ENCODE data around the gene TUBA3E. TPM values are rescaled to one million over a fixed set of nuclear protein-coding genes. Genes with fewer than 3 reads are reported as not detected.

TUBA3E gene
- total RNA-seq = not detected in 2 replicates

DNA sequence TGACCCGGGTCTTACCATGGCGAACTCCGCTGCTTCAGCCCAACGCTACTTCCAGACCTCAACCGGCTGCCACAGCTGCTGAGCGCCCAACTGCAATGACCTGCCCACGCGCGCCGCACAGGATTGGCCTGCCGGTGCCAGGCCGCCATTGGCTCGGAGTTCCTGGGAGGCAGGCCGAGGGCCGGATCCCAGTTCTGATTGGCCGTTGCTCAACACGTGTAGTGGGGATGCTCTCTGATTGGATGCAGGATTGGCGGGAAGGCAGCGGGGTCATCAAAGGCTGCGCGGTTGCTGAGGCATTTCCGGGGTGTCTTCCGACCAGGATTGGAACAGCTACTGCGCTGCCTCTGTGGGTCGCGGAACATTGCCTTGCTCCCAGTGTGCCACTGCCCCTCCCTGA is at the start of gene TUBA3E:
TSS of gene TUBA3E (minus strand) at position 97 of the 400 bp plus-strand sequence. CDS start at position 18, 79 bp downstream.

DNA sequence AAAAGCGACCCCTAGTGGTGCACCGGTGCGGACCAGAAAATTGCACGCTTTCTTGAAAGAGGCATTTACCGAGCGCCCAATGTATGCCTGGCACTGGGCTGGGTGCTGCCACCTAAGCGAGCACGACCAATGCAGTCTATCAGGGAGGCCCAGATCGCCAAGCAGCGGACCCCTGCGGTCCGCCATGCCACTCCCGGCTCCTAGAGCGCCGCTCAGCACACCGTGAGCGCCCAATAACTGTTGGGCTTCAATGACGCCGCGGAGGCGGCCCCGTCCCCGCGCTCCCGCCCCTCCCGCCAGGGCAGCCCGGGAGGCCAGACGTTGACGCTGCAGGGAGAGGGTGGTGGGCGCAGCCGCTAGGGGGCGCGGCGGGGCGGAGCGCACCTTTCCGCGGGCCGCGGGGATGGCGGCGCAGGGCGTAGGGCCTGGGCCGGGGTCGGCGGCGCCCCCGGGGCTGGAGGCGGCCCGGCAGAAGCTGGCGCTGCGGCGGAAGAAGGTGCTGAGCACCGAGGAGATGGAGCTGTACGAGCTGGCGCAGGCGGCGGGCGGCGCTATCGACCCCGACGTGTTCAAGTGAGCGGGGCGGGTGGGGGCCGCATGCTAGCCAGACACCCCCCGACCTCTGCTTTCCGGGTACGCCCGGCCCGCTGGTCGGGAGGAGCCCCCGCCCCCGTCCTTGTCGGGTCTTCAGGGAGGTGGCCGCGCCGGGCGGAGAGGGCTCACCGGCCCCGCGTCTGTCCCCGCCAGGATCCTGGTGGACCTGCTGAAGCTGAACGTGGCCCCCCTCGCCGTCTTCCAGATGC is 16.2 kb downstream of the TUBA3E start, which contains the start of gene MZT2B:
TSS of gene MZT2B (plus strand) at position 383 of the 803 bp plus-strand sequence. CDS start at position 404, 21 bp downstream.

DNA sequence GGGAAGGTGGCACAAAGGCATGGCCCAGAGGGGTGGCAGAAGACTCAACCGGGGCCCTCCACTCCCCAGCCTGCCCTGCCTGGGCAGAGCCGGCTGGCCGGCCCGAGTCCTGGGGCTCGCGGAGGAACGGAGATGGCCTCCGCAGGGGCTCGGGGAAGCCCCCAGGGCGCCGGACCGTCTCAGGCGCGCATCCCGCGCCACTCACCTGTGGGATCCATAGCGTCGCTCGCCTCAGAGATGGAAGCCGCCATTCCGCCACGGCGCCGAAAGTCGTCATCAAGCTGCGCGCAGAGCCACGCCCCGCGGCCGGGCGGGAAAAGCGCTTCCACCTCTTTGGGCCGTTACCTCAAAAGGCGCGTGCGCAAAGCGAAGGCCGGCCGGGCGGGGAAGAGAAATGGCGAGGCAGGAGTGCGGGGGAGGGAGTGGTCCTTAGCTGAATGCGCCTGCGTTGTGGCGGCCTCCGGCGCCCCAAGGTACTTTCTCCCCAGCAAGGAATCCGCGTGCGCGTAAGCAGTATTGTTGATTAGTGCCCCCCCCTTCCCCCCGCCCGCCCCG is 16.8 kb downstream of the TUBA3E start, which contains the start of gene SMPD4:
TSS of gene SMPD4 (minus strand) at position 278 of the 555 bp plus-strand sequence. CDS start 5,010 bp downstream, outside the sequence.

DNA sequence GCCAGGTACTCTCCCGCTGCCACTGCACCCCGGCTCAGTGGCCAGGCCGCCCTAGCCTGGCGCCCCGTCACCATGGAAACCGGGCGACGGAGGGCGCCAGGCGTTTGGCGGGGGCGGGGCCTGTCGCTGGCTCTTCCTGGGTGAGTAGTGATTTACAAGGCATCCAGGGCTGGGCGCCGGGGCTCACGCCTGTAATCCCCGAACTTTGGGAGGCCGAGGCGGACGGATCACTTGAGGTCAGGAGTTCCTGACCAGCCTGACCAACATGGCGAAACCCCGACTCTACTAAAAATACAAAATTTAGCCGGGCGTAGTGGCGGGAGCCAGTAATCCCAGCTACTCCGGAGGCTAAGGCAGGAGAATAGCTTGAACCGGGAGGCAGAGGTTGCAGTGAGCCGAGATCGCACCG is 53.2 kb downstream of the TUBA3E start, which contains the start of gene CCDC74B:
TSS of gene CCDC74B (minus strand) at position 107 of the 409 bp plus-strand sequence. CDS start 116 bp downstream, outside the sequence.

Other genes with a start within 250 kb of the TUBA3E start
- gene RAB6C, start 218.8 kb downstream of the TUBA3E start, total RNA-seq = not detected in 2 replicates
- not detected in 2 replicates for gene POTEF, start 69.2 kb downstream of the TUBA3E start, total RNA-seq
- 5.0 TPM in 2 replicates for gene CCDC74B, start 53.3 kb downstream of the TUBA3E start, total RNA-seq
- 19.7 and 26.6 TPM in 2 replicates for gene SMPD4, start 16.8 kb downstream of the TUBA3E start, total RNA-seq
- 90.1 and 98.1 TPM in 2 replicates for gene MZT2B, start 16.2 kb downstream of the TUBA3E start, total RNA-seq
- gene IMP4, start 144.5 kb upstream of the TUBA3E start, total RNA-seq = 69.9 and 117 TPM in 2 replicates
- gene PTPN18, start 157.6 kb upstream of the TUBA3E start, total RNA-seq = 15.7 and 17.7 TPM in 2 replicates